Effector CD4-positive, alpha-beta T cell (primary cell): ENCODE results near the gene WDR45B.
"Not testable (repeated sequence)": the region's sequence is repeated elsewhere in the genome, so short reads cannot be mapped to it uniquely, and the experiment has no call there.

ENCODE experiments used
- DNase-seq: peaks from one replicate; pipeline ENCODE4 v3.0.0-alpha.2; 2020

Gene WDR45B

GRCh38 chr17:82598256-82599119 lies 49.8 kb downstream of the WDR45B start:
- no peak for DNase-seq

- no peak for DNase-seq
These were observed 51.2 kb downstream of the WDR45B start for GRCh38 chr17:82596837-82597672.

- DNase-seq = no peak
These were observed 51.9 kb downstream of the WDR45B start for GRCh38 chr17:82596296-82596695.

- DNase-seq = no peak
These were observed 52.4 kb downstream of the WDR45B start for GRCh38 chr17:82595893-82596292.

- DNase-seq = no peak
These were observed 53.7 kb downstream of the WDR45B start for GRCh38 chr17:82594571-82594970.

GRCh38 chr17:82593590-82594087 lies 54.6 kb downstream of the WDR45B start:
- no peak for DNase-seq

- DNase-seq = peak; percentile 55
These were observed 55.3 kb downstream of the WDR45B start for GRCh38 chr17:82592767-82593589.

- DNase-seq = no peak
These were observed 55.9 kb downstream of the WDR45B start for GRCh38 chr17:82592289-82592766.

GRCh38 chr17:82590881-82591539 lies 57.2 kb downstream of the WDR45B start:
- DNase-seq = no peak

GRCh38 chr17:82590216-82590615 lies 58.0 kb downstream of the WDR45B start:
- no peak for DNase-seq

- no peak for DNase-seq
These were observed 58.4 kb downstream of the WDR45B start for GRCh38 chr17:82589851-82590180.

GRCh38 chr17:82588266-82589175 lies 59.7 kb downstream of the WDR45B start:
- DNase-seq = no peak

- no peak for DNase-seq
These were observed 60.8 kb downstream of the WDR45B start for GRCh38 chr17:82587234-82588086.

GRCh38 chr17:82586576-82587233 lies 61.5 kb downstream of the WDR45B start:
- DNase-seq = no peak

- not testable (repeated sequence) for DNase-seq
These were observed 62.2 kb downstream of the WDR45B start for GRCh38 chr17:82585935-82586575.

GRCh38 chr17:82583720-82584234 lies 64.5 kb downstream of the WDR45B start:
- DNase-seq = no peak

- no peak for DNase-seq
These were observed 65.5 kb downstream of the WDR45B start for GRCh38 chr17:82582709-82583108.

- no peak for DNase-seq
These were observed 66.0 kb downstream of the WDR45B start for GRCh38 chr17:82582213-82582612.

GRCh38 chr17:82579969-82580368 lies 68.3 kb downstream of the WDR45B start:
- DNase-seq = not testable (repeated sequence)
